Left lung (tissue), 10 donors: ENCODE measurements around the gene PLPPR1. TPM values are rescaled to one million over a fixed set of nuclear protein-coding genes. Genes with fewer than 3 reads are reported as not detected.
A peak's percentile ranks its signal among the peaks of the same experiment; 100 is the strongest.

ENCODE experiments used
- ATAC-seq: fragments of 200-7000 bp; cut with Tn5 transposase; one replicate; pipeline ENCODE4 v1.9.1; 2020; ENCODE audit warnings: moderate library complexity
- DNase-seq, 4 donors: peaks; one replicate each; pipeline ENCODE4 v3.0.0-alpha.2; 2013 to 2020
- H3K27ac ChIP-seq, 2 donors: fragments of 200-600 bp; sonication (generic) in 1 of 2; one replicate each; pipeline versions ENCODE4 v1.5.0 to v1.8.0; 2020 to 2021
- H3K27me3 ChIP-seq, 2 donors: fragments of 200-600 bp; sonication (generic) in 1 of 2; one replicate each; pipeline versions ENCODE4 v1.5.0 to v1.8.0; 2020 to 2021
- H3K36me3 ChIP-seq, 2 donors: fragments of 200-600 bp; sonication (generic) in 1 of 2; one replicate each; pipeline versions ENCODE4 v1.5.0 to v1.8.0; 2020 to 2021
- H3K4me1 ChIP-seq, 2 donors: fragments of 200-600 bp; one replicate each; pipeline ENCODE4 v1.8.0; 2021
- H3K4me3 ChIP-seq, 2 donors: fragments of 200-600 bp; sonication (generic) in 1 of 2; one replicate each; pipeline versions ENCODE4 v1.5.0 to v1.8.0; 2020 to 2021; ENCODE audit warnings: mild to moderate bottlenecking in 1 of 2
- H3K9me3 ChIP-seq, 2 donors: fragments of 200-600 bp; sonication (generic) in 1 of 2; one replicate each; pipeline versions ENCODE4 v1.5.0 to v1.8.0; 2020 to 2021
- intact Hi-C, 2 donors: fragments of 100-400 bp; cut with DNase I; formaldehyde crosslinking; loops; one replicate each; pipeline versions ENCODE4 v1.11.2 to v1.14.2; 2022
- polyA plus RNA-seq, 6 donors: library from polyadenylated mRNA; unstranded; fragments of 120-200 nt; gene quantifications; one replicate each; pipeline ENCODE4 v1.2.1, GENCODE V29; 2013; ENCODE audit not compliant: insufficient read length in 6 of 6
- total RNA-seq, 2 donors: library from RNA; stranded (reverse); fragmentation: NEBNext Ultra II Directional; extraction: Animal tissue kit (Norgen Biotek cat#: 25700); gene quantifications; one replicate each; pipeline ENCODE4 v1.2.1, GENCODE V29; 2021
- TF ChIP-seq, protein P1 (sequence below), 2 donors: fragments of 200-600 bp; sonication (generic) in 1 of 2; IDR thresholded peaks; one replicate each; pipeline versions ENCODE4 v1.5.0 to v1.8.0; 2021; ENCODE audit warnings: antibody characterized with exemption in 2 of 2
- donor health status: DM: no; HTN: yes; CAD: no.
- donor health status: DM: no; HTN: no; CAD: no.

The PLPPR1 gene
- total and polyA plus RNA-seq, 8 donors, result 1.6 to 24.5 (median 21.4) TPM

DNA sequence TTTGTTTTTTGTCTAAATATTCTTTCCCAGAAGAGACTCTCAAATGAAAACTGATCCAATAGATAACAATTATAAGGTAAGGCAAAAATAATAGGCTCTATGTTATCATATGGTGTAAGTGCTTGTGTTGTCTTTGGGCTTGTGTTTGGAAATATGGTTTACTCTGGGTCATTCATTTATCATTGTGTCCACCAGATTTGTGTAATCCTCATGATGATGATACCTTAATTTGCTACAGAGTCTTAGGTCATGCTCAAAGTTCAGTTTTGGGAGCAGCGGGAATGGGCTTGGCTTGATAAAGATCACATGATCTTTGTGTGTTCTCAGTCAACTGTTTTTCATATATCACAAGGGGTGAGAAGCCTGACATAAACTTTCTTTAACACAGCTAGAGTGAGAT, 34.2 kb downstream of the PLPPR1 start:
- no peak for DNase-seq
- no peaks in the 10 kb centered on the region for H3K36me3 ChIP-seq
- intact Hi-C loops, result no loop called here

GRCh38 chr9:101063192-101063591, 34.7 kb downstream of the PLPPR1 start:
- no peaks in the 10 kb centered on the region for H3K4me1 ChIP-seq
- ATAC-seq (peak; percentile 79), DNase-seq (no peak)
- H3K36me3 ChIP-seq, result no peaks in the 10 kb centered on the region
- H3K9me3 ChIP-seq, result no peaks in the 10 kb centered on the region
- TF ChIP-seq, protein P1, sequence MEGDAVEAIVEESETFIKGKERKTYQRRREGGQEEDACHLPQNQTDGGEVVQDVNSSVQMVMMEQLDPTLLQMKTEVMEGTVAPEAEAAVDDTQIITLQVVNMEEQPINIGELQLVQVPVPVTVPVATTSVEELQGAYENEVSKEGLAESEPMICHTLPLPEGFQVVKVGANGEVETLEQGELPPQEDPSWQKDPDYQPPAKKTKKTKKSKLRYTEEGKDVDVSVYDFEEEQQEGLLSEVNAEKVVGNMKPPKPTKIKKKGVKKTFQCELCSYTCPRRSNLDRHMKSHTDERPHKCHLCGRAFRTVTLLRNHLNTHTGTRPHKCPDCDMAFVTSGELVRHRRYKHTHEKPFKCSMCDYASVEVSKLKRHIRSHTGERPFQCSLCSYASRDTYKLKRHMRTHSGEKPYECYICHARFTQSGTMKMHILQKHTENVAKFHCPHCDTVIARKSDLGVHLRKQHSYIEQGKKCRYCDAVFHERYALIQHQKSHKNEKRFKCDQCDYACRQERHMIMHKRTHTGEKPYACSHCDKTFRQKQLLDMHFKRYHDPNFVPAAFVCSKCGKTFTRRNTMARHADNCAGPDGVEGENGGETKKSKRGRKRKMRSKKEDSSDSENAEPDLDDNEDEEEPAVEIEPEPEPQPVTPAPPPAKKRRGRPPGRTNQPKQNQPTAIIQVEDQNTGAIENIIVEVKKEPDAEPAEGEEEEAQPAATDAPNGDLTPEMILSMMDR (IDR thresholded peaks at IDR 0.05), result no peak
- H3K27me3 ChIP-seq, result no peaks in the 10 kb centered on the region
- no peak overlapping the region for H3K4me3 ChIP-seq
- H3K27ac ChIP-seq, result no peak overlapping the region
- intact Hi-C loops, result no loop called here

More for the DNA sequence above, 34.2 kb downstream of the PLPPR1 start:
- H3K27me3 ChIP-seq, result no peaks in the 10 kb centered on the region
- no peak overlapping the region for H3K27ac ChIP-seq
- no peaks in the 10 kb centered on the region for H3K4me1 ChIP-seq
- ATAC-seq, result no peak
- TF ChIP-seq, protein P1 (IDR thresholded peaks at IDR 0.05), result no peak
- H3K4me3 ChIP-seq, result no peak overlapping the region
- no peaks in the 10 kb centered on the region for H3K9me3 ChIP-seq

- Histone ChIP-seq H3K27ac (no peak overlapping the region), H3K27me3 (no peaks in the 10 kb centered on the region), H3K4me3 (no peak overlapping the region), H3K4me1 (no peaks in the 10 kb centered on the region), H3K9me3 (no peaks in the 10 kb centered on the region), H3K36me3 (no peaks in the 10 kb centered on the region)
- TF ChIP-seq, protein P1 (IDR thresholded peaks at IDR 0.05), result no peak
- intact Hi-C loops, result no loop called here
- DNase-seq (no peak), ATAC-seq (no peak)
Measured at GRCh38 chr9:101064206-101064605, 35.7 kb downstream of the PLPPR1 start.

GRCh38 chr9:101065930-101066329, 37.4 kb downstream of the PLPPR1 start:
- DNase-seq (no peak), ATAC-seq (no peak)
- Histone ChIP-seq H3K9me3 (no peaks in the 10 kb centered on the region), H3K4me3 (no peak overlapping the region), H3K27ac (no peak overlapping the region), H3K36me3 (no peaks in the 10 kb centered on the region), H3K27me3 (no peaks in the 10 kb centered on the region), H3K4me1 (no peaks in the 10 kb centered on the region)
- intact Hi-C loops, result no loop called here
- TF ChIP-seq, protein P1 (IDR thresholded peaks at IDR 0.05), result no peak

DNA sequence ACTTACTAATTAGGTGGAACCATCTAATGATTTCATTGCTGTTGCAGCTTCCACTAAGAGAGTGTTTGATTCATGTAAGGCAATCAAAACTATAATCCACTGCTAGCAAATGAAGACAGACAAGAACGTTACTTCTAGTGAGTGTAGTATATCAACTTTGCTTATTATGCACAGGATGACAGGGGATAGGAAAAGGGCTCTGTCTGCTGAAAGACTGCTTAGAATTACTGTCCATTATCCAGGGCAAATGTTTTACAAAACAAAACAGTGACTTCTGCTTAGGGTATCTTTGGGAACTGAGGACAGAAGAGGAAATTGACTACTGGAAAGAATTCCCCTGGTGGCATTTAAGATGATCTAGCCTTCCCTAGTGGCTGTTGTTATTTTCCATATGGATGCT, 40.2 kb downstream of the PLPPR1 start:
- no peak for DNase-seq
- no peak for ATAC-seq

More for the DNA sequence above, 40.2 kb downstream of the PLPPR1 start:
- Histone ChIP-seq H3K9me3 (no peaks in the 10 kb centered on the region), H3K4me3 (no peak overlapping the region), H3K27ac (no peak overlapping the region), H3K36me3 (no peaks in the 10 kb centered on the region), H3K4me1 (no peaks in the 10 kb centered on the region), H3K27me3 (no peaks in the 10 kb centered on the region)
- intact Hi-C loops, result no loop called here
- TF ChIP-seq, protein P1 (IDR thresholded peaks at IDR 0.05), result no peak
